DMS153 (cell line): ENCODE measurements around the gene MYO16.

Experiments used
- DNase-seq: peaks from one replicate; lab custom pipeline; 2025; lab: John Stamatoyannopoulos, UW

The MYO16 gene

GRCh38 chr13:108797354-108797753 is 167.9 kb downstream of the MYO16 start:
- DNase-seq = no peak

- no peak for DNase-seq
These were observed 178.4 kb downstream of the MYO16 start for GRCh38 chr13:108807841-108808240.

GRCh38 chr13:108812165-108812564 is 182.8 kb downstream of the MYO16 start:
- no peak for DNase-seq

GRCh38 chr13:108812661-108813060 is 183.2 kb downstream of the MYO16 start:
- DNase-seq = no peak

GRCh38 chr13:108813587-108814170 is 184.3 kb downstream of the MYO16 start:
- no peak for DNase-seq

- DNase-seq = no peak
These were observed 187.0 kb downstream of the MYO16 start for GRCh38 chr13:108816375-108816774.

- DNase-seq = no peak
These were observed 198.2 kb downstream of the MYO16 start for GRCh38 chr13:108827646-108828045.

GRCh38 chr13:108828086-108828815 is 198.8 kb downstream of the MYO16 start:
- no peak for DNase-seq

- DNase-seq = no peak
These were observed 201.5 kb downstream of the MYO16 start for GRCh38 chr13:108830916-108831315.

GRCh38 chr13:108833531-108833930 is 204.1 kb downstream of the MYO16 start:
- no peak for DNase-seq

GRCh38 chr13:108834193-108834592 is 204.8 kb downstream of the MYO16 start:
- no peak for DNase-seq

- DNase-seq = no peak
These were observed 205.7 kb downstream of the MYO16 start for GRCh38 chr13:108835083-108835482.

- DNase-seq = no peak
These were observed 221.3 kb downstream of the MYO16 start for GRCh38 chr13:108850691-108851090.

GRCh38 chr13:108851660-108852059 is 222.2 kb downstream of the MYO16 start:
- DNase-seq = no peak

- no peak for DNase-seq
These were observed 223.6 kb downstream of the MYO16 start for GRCh38 chr13:108853031-108853430.

- no peak for DNase-seq
These were observed 226.5 kb downstream of the MYO16 start for GRCh38 chr13:108855737-108856387.

GRCh38 chr13:108858676-108859075 is 229.3 kb downstream of the MYO16 start:
- DNase-seq = no peak

GRCh38 chr13:108859197-108860012 is 230.0 kb downstream of the MYO16 start:
- DNase-seq = no peak

- no peak for DNase-seq
These were observed 231.0 kb downstream of the MYO16 start for GRCh38 chr13:108860418-108860817.

GRCh38 chr13:108877300-108877699 is 247.9 kb downstream of the MYO16 start:
- DNase-seq = no peak

GRCh38 chr13:108878732-108879131 is 249.3 kb downstream of the MYO16 start:
- DNase-seq = no peak

GRCh38 chr13:108889324-108889984 is 260.0 kb downstream of the MYO16 start:
- no peak for DNase-seq
